Stimulated activated CD8-positive, alpha-beta memory T cell treated with anti-CD3 and anti-CD28 coated beads, Interleukin-12 subunit alpha, Interleukin-12 subunit beta, amount 100 ng/mL, for 24 hours (primary cell): ENCODE results near the gene PNPLA7.
"Not testable (repeated sequence)": the region's sequence is repeated elsewhere in the genome, so short reads cannot be mapped to it uniquely, and the experiment has no call there.

Experiments used
- DNase-seq: peaks from one replicate; pipeline ENCODE4 v3.0.0-alpha.2; 2020; ENCODE audit errors: extremely low read depth

The PNPLA7 gene

DNA sequence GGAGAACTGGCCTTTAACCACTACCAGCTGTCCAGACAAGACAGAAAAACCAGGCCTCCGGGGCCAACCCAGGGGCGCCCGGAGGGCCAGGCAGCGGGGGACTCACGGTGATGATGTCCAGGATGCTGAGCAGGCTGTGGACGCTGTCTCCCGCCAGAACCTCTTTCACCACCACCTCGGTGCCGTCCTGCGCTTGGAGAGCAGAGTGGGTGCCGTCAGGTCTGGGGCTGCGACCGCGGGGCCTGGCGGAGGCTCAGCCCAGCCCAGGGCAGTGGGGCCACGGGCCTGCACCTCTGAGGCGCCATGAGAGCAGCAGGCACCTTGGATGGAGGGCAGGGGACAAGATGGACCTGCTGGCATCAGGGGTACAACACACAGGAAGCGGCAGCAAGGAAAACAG is 9.7 kb downstream of the PNPLA7 start:
- DNase-seq, result no peak

DNA sequence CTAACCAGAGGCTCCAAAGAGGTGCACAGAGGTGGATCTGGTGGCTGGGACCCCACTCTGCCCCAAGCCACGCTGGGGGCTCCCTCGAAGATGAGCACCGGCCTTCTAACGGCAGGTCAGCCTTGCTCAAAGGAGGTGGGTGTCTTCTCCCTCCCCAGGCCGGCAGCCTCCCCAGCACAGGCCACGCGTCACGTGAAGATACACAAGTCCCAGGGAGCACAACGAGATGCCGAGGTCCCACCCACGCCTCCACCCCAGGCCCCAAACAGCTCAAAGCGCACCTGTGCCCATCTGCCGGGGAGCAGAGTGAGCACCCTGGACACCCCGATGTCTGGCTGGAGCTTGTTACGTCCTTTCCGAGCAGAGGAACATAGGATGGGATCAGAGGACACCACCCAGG is 12.1 kb downstream of the PNPLA7 start:
- DNase-seq, result no peak

DNA sequence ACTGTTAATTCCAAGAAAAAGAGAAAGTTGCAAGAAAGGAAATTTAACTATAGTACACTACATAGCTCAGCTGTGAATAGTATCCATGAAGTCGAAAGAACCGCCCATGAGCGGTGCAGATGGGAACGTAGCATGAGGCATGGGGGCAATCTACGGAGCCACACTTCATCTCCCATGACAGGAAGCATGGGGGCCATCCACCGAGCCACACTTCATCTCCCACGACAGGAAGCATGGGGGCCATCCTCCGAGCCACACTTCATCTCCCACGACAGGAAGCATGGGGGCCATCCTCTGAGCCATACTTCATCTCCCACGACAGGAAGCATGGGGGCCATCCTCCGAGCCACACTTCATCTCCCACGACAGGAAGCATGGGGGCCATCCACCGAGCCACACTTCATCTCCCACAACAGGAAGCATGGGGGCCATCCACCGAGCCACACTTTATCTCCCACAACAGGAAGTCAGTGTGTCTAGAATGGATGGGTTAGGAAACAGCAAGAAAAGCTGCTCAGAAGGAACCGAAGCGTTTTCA is 13.5 kb downstream of the PNPLA7 start:
- not testable (repeated sequence) for DNase-seq

DNA sequence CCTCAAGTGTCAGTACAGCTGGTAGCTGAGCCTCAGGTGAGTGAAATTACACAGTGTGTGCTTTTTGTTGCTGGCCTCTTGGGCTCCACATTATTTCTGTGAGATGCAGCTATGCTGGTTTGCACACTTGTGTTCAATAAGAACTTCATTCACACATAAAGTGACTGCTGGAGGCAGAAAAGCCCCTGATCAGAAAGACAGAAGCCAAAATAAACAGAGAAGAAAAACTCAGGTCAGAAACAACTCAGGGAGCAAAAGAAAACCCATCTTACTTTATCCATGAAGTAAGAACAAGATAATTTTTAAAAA is 15.1 kb downstream of the PNPLA7 start:
- no peak for DNase-seq

- no peak for DNase-seq
Measured at GRCh38 chr9:137534256-137535119, 15.7 kb downstream of the PNPLA7 start.

- not testable (repeated sequence) for DNase-seq
Measured at GRCh38 chr9:137532891-137533468, 17.2 kb downstream of the PNPLA7 start.

- DNase-seq, result no peak
Measured at GRCh38 chr9:137531099-137531765, 19.0 kb downstream of the PNPLA7 start.

GRCh38 chr9:137530331-137530730 is 19.9 kb downstream of the PNPLA7 start:
- no peak for DNase-seq

DNA sequence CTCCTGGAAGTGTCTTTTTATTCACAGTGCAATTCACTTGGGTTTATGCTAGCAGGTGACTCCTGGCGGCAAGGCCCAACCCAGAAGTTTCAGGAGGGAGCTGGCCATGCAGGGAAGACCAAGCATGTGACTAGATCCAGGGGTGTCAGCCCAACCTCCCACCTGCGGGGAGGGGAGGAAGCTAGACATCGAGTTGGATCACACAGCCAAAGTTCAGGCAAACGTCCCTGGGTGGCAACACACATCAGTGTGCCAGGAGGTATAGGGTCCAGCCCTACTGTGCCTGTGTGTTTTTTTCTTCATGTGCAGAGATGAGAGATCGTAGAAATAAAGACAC is 25.3 kb downstream of the PNPLA7 start:
- DNase-seq, result no peak

DNA sequence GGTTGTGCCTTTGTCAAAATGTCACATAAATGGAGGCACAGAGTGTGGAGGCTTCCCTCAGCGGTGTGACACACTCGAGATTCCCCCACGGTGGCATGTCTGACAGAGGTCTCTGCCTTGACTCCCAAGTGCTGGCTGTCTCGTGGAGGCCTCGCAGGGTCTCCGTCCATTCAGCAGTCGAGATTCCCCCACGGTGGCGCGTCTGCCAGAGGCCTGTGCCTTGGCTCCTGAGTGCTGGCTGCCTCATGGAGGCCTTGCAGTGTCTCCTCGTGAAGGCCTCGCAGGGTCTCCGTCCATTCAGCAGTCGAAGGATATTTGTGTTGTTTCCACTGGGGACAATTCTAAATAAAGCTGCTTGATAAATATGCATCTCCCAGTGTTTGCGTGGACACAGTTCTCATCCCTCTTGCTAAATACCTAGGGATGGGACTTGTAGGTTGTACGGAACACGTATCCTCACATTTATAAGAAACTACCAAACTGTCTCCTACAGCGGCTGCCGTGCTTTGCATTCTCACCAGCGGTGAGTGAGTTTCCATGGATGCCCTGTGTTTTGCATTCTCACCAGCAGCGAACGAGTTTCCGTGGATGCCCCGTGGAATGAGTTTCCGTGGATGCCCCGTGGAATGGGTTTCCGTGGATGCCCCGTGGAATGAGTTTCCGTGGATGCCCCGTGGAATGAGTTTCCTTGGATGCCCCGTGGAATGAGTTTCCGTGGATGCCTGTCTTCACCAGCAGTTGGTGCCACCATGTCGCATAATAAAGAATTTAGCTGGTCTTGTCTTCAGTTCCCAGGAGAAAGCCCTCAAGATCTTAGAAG is 25.8 kb downstream of the PNPLA7 start:
- no peak for DNase-seq

GRCh38 chr9:137522746-137523455 is 27.3 kb downstream of the PNPLA7 start:
- no peak for DNase-seq

GRCh38 chr9:137521405-137521985 is 28.7 kb downstream of the PNPLA7 start:
- DNase-seq, result no peak

DNA sequence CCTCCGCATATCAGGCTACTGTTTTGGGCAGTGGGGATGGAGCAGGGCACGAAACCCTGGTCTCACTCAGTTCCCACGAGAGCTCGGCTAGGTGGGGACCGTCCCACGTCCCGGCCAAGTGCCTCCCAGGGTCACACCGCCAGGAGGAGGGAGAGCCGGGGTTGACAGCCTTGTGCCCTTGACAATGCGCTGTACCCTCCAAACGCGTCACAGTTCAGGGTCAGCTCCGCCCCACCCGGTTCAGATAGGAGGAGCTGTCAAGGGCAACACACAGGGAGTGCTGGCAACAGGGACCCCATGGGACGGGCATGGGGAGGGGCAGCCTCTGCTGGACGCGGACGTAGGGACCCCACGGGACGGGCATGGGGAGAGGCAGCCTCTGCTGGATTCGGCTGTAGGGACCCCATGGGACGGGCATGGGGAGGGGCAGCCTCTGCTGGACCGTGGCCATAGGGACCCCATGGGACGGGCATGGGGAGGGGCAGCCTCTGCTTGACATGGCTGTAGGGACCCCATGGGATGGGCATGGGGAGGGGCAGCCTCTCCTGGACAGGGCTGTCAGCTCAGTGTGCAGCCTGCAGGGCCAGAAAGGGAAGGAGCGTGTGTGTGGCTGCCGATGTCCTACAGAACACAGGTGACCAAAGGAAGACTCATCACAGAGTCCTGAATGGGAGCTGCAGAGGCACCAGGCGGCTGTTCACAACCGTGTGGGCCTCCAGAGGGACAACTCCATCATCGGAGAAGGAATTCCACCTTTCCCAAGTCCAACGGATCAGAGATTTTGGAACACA is 29.4 kb downstream of the PNPLA7 start:
- no peak for DNase-seq

DNA sequence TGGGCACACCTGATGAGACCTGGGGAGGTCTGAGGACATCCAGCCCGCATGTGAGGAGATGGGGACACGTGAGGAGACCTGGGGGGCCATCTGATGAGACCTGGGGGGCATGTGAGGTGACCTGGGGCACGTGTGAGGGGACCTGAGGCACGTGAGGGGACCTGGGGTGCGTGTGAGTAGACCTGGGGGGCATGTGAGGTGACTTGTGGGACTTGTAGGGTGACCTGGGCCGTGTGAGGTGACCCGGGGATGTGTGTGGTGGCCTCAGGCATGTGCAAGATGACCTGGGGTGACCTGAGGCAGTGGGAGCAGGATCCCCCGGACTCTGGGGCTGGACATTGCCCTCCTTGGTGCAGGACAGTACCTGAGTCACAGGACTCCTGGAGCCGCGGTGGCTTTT is 30.6 kb downstream of the PNPLA7 start:
- no peak for DNase-seq

- DNase-seq, result not testable (repeated sequence)
Measured at GRCh38 chr9:137518661-137519459, 31.3 kb downstream of the PNPLA7 start.

DNA sequence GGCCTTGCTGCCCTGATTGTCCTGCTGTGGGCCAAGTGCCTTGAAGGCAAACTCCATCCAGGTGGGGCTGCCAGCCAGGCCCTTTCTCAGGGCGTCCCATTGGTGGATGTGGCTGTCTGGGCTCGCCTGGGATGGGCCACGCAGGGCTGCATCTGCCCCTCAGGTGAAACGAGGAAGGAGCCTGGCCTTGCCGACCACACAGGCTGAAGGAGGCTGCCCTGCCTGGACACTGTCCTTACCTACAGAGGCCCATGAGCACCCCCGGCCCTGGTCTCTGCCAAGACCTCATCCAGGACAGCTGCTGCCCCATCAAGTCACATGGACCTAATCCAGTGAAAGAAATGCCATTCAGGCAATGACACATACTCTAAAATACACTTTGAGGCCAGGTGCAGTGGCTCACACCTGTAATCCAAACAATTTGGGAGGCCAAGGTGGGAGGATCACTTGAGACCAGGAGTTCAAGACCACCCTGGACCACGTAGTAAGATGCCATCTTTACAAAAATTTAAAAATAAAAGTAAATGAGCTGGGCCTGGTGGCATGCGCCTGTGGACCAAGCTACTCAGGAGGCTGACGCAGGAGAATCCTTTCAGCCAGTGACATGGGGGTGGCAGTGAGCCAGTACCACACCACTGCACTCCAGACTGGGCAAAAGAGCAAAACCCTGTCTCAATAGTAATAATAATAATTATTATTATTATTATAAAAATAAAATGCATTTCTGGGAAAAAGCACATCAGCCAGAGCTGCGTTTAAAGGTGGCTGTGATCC is 33.9 kb downstream of the PNPLA7 start:
- no peak for DNase-seq

GRCh38 chr9:137515338-137515724 is 34.9 kb downstream of the PNPLA7 start:
- DNase-seq, result no peak

- no peak for DNase-seq
Measured at GRCh38 chr9:137514691-137515337, 35.4 kb downstream of the PNPLA7 start.
